GM21423 (cell line): Measurements from ENCODE around the gene AKAP9.
"Not testable (repeated sequence)": the region's sequence is repeated elsewhere in the genome, so short reads cannot be mapped to it uniquely, and the experiment has no call there.

ENCODE experiments used
- ATAC-seq: cut with Tn5 transposase; IDR thresholded peaks from one replicate; pipeline ENCODE4 v1.9.1; 2021; ENCODE audit warnings: mild to moderate bottlenecking, moderate library complexity; ENCODE audit not compliant: unreplicated experiment

The AKAP9 gene

GRCh38 chr7:91945476-91945875 lies 4.8 kb downstream of the AKAP9 start:
- no peak for ATAC-seq

GRCh38 chr7:91946549-91946948 lies 5.9 kb downstream of the AKAP9 start:
- no peak for ATAC-seq

DNA sequence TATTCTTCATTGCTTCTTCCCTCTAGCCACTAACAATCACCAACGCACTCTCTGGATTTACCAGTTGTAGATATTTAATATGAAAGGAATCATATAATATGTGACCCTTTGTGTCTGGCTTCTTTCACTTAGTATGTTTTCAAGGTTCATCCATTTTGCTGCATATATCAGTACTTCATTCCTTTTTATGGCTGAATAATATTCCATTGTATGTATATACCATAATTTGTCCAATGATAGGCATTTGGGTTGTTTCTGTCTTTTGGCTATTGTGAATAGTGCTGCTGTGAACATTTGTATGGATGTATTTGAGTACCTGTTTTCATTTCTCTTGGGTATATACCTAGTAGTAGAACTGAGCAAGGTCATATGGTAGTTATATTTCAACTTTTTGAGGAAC lies 7.3 kb downstream of the AKAP9 start:
- ATAC-seq, result no peak

DNA sequence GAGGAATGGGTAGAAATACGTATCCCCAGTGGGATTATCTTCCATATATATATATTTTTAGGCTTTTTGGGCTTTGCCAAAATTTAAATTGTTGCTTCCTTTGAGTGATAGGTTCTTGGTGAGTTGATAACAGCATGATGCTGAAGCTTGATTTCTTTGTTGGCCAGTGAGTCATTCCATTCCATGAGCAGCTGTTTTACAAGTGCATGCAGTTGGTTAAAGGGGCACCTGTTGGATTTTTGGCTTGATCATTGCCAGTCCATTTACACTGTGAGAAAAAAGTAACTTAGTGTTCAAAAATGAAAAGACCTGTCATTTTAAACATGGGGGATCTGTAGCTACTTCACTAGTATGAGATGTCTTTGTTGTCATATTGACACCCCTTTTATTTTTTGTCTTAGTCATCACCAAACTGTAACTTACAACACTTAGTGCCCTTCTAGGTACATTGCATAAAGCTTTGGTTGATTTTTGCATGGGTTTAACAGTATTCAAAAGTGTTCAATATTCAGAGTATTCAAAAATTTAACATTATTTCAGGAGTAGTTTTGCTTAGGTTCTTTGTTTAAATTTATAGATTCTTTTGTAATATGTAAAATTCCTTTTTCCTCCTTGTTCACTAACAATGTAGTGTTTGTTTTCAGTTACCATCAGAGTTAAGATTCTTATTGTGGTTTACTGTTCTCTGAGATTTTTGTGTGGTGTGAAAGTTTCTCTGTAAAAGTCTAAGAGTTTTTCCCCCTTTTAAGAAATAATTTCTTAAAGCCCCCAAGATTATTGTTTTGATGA lies 8.8 kb downstream of the AKAP9 start:
- ATAC-seq, result peak; percentile 59

GRCh38 chr7:91953618-91954017 lies 13.0 kb downstream of the AKAP9 start:
- ATAC-seq, result no peak

GRCh38 chr7:91956464-91956863 lies 15.8 kb downstream of the AKAP9 start:
- ATAC-seq, result not testable (repeated sequence)

DNA sequence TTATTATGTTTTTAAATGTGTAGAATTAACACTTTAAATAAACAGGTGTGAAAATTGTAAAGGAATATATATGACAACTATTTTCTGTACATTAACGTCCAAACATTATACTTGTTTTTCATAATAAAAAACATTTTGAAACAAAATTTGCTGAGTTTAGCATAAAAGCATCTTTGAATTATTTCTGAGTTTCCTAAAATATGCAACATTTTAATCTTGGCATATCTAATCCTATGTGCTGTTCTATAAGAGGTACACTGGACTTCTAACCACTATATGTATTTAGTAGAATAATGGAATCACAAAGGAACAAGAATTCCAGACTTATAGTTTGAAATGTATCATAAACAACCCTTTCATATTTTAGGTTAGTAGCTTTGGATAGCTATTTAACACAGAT lies 16.6 kb downstream of the AKAP9 start:
- no peak for ATAC-seq

DNA sequence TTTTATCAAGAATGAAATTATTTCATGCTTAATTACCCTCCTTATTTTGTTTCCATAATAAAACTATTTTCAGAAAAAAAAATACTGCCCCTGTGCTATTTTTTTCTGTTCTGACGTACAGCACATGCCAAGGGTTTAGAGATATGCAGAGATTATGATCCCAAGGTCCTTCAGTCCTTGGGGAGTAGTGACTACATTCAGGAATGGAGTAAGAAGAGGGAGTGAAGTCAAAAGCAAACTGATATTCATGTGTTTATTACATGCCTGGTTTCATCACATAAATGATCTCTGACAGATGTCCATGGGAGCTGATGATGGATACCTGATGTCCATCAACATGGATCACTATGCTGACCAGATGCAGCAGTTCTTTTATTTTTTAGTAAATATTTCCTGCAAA lies 17.2 kb downstream of the AKAP9 start:
- no peak for ATAC-seq

- ATAC-seq, result no peak
Measured at GRCh38 chr7:91959023-91959422, 18.4 kb downstream of the AKAP9 start.

DNA sequence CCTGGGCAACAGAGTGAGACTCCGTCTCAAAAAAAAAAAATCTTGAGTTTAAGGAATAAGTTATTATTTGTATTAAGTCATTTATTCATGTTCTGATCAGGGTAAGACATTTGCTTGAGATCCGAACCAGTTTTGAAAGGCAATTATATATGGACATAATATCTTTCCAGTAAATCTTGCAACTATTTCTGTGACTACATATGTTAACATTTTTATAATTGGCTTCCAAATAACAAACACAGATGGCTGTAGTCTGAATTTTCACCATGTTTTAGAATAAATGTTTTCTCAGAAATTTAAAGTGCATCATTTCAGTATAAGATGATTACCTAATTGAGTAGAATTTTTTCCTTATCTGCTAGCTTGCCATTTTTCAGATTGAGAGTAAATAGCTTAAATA lies 21.2 kb downstream of the AKAP9 start:
- no peak for ATAC-seq

GRCh38 chr7:91962419-91962818 lies 21.8 kb downstream of the AKAP9 start:
- no peak for ATAC-seq

GRCh38 chr7:91967513-91967912 lies 26.9 kb downstream of the AKAP9 start:
- not testable (repeated sequence) for ATAC-seq

GRCh38 chr7:91973639-91974038 lies 33.0 kb downstream of the AKAP9 start:
- ATAC-seq, result no peak

DNA sequence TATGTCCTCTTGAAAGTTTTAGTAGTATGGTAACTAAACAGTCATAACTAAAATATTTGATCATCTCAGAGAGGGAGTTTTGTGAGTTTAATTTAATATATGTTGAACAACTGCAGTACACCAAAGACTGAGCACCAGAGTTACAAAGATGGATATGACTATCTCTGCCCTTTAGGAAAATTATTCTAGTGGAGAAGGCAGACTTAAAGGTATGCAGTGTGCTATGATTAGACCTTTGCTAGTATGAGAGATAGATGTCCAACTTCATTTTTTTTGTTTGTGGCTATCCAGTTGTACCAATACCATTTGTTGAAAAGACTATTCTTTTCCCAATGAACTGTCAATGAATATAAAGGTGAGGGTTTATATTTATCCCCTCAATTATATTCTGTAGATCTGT lies 33.4 kb downstream of the AKAP9 start:
- no peak for ATAC-seq

GRCh38 chr7:91976743-91977142 lies 36.1 kb downstream of the AKAP9 start:
- ATAC-seq, result no peak

GRCh38 chr7:91979590-91979989 lies 38.9 kb downstream of the AKAP9 start:
- ATAC-seq, result no peak

- ATAC-seq, result not testable (repeated sequence)
Measured at GRCh38 chr7:91982352-91982751, 41.7 kb downstream of the AKAP9 start.

DNA sequence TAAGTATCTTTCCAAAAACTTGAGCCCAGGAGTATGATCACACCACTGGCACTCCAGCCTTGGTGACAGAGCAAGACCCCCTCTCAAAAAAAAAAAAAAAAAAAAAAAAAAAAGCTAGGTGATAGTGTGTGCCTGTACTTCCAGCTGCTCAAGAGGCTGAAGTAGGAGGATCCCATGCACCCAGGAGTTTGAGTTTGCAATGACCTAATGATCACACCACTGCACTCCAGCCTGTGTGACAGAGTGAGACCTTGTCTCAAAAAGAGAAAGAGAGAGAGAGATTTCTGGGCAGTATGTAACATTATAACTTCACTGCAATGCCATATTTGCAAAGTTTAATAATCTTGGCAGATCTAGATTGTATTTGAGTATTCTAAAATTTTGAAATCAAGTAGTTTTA lies 47.6 kb downstream of the AKAP9 start:
- ATAC-seq, result no peak

DNA sequence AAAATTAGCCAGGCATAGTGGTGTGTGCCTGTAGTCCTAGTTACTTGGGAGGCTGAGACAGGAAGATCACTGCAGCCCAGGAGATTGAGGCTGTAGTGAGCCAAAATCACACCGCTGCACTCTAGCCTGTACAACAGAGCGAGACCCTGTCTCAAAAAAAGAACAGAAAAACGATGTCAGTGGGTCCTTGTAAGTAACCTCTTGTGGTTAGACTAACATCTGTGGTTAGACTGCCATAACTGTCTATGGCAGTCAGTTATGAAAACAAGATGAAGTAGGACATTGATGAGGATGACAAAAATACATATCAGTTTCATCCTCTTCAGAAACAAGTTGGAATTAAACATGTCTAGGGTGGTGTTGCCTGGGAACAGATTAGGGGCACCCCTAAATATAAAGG lies 53.3 kb downstream of the AKAP9 start:
- ATAC-seq, result no peak

DNA sequence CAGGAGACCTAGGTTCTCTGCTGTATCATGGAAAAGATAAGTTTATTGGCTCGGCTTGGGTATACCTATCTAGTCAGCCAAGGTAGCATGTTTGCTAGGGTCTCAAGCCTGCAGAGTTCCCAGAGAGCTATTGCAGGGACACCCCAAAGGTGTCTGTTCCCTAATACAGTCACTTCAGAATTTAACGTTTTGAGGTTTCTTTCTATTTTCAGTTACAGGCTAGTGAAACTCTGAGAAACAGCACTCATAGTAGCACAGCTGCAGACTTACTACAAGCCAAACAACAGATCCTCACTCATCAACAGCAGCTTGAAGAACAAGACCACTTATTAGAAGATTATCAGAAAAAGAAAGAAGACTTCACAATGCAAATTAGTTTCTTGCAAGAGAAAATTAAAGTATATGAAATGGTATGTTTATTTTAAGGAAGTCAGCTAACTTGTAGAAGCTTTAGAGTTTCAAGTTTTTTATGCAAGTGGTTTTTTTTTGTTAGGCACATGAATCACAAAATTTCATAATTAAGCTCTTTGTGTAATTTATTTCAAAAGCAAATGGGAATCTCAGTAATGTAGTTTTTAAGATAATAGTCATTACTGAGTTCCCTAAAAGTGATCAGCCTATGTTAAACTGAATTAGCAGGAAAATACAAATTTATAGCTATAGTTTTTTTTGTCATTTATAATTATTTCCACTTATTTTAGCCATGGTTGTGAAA lies 54.9 kb downstream of the AKAP9 start:
- peak; percentile 88 for ATAC-seq

- ATAC-seq, result no peak
Measured at GRCh38 chr7:91999631-92000565, 59.2 kb downstream of the AKAP9 start.
